Thyroid gland (tissue), 4 donors: ENCODE measurements around the gene NSL1.

ENCODE experiments used
- CTCF ChIP-seq, 6 experiments: fragments of 200-600 bp in 3 of 6; fragments of 450-650 bp in 3 of 6; sonication (generic) in 3 of 6; IDR thresholded peaks; one replicate each; pipeline ENCODE4 v1.5.1; 2016 to 2019; ENCODE audit warnings: antibody characterized with exemption in 6 of 6, mild to moderate bottlenecking in 2 of 6, inconsistent platforms in 1 of 6, moderate library complexity in 1 of 6
- POLR2A ChIP-seq, 2 donors: fragments of 450-650 bp; IDR thresholded peaks; one replicate each; pipeline ENCODE4 v1.6.1; 2017; ENCODE audit warnings: antibody characterized with exemption in 2 of 2, mild to moderate bottlenecking in 2 of 2, moderate library complexity in 1 of 2

DNA sequence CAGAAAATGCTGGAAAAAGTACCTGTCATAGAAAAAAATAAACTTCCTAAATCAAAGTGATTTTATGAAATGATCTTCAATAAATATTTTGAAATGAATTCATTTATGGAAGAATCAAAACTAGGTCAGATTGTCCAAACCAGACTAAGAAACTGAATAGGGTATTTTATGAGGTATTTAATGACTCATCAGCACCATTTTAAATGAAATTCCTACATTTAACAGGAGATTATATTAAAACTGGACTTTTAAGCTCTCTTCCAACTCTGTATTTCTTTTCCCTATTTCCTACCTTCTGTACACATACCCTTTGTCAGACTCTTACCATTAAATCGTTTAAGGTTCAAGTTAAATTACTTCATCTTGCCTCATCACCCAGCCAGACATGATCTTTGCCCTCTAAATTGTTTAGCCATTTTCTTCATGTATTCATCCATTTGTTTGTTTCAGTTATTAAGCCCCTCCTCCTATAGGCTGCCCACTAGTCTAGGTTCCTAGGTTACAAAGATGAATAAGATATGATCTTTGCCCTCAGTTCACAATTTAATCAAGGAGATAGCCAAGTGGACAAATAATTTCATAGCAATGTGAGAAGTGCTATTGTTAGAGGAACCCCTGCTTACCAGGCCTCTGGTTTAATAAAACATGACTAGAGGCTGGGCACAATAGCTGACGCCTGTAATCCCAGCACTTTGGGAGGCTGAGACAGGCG is 25.1 kb upstream of the NSL1 start:
- no peak for TF ChIP-seq CTCF (IDR thresholded peaks at IDR 0.05)
- no peak for TF ChIP-seq POLR2A (IDR thresholded peaks at IDR 0.05)
